Keratinocyte (primary cell): ENCODE results near the gene NHSL2. TPM values are rescaled to one million over a fixed set of nuclear protein-coding genes. Genes with fewer than 3 reads are reported as not detected.

ENCODE experiments used
- DNase-seq: peaks from one replicate; pipeline ENCODE4 v3.0.0-alpha.2; 2011; ENCODE audit warnings: low read depth, missing footprints, low spot score
- FAIRE-seq: peaks from 2 replicates; lab custom pipeline; 2011; peaks lifted over from hg19 to GRCh38; lab: Jason Lieb, UNC
- H2AFZ ChIP-seq: 2 replicates; pipeline ENCODE4 v1.6.0; 2012; ENCODE audit warnings: low read length, control low read depth, inconsistent platforms; ENCODE audit not compliant: control insufficient read depth
- H3K27ac ChIP-seq: 2 replicates; pipeline ENCODE4 v1.5.1; 2011; ENCODE audit warnings: low read length; ENCODE audit not compliant: control insufficient read depth, insufficient read depth
- H3K27me3 ChIP-seq: 3 replicates; pipeline ENCODE4 v1.6.0; 2011; ENCODE audit warnings: low read length; ENCODE audit not compliant: control insufficient read depth, insufficient read depth; ENCODE audit errors: extremely low read depth
- H3K36me3 ChIP-seq, 2 experiments: 2 replicates in 1 of 2; 3 replicates in 1 of 2; pipeline ENCODE4 v1.5.1; 2011; ENCODE audit warnings: low read length in 2 of 2, mild to moderate bottlenecking in 1 of 2; ENCODE audit not compliant: control insufficient read depth in 2 of 2, insufficient read depth in 2 of 2; ENCODE audit errors: extremely low read depth in 1 of 2
- H3K4me1 ChIP-seq: 3 replicates; pipeline ENCODE4 v1.5.1; 2011; ENCODE audit warnings: low read length; ENCODE audit not compliant: control insufficient read depth, insufficient read depth; ENCODE audit errors: extremely low read depth
- H3K4me2 ChIP-seq: 3 replicates; pipeline ENCODE4 v1.6.0; 2011; ENCODE audit warnings: low read depth, low read length; ENCODE audit not compliant: control insufficient read depth, insufficient read depth; ENCODE audit errors: extremely low read depth
- H3K4me3 ChIP-seq, 3 experiments: fragments of 200-600 bp in 1 of 3; sonication (generic) in 1 of 3; 2 replicates in 2 of 3; 3 replicates in 1 of 3; pipeline ENCODE4 v1.5.1; 2011 to 2016; ENCODE audit warnings: low read length in 3 of 3, mild to moderate bottlenecking in 3 of 3, control low read depth in 2 of 3, inconsistent platforms in 1 of 3, low read depth in 1 of 3, mixed read lengths in 1 of 3, mixed run types in 1 of 3, moderate library complexity in 1 of 3; ENCODE audit not compliant: control insufficient read depth in 2 of 3, insufficient read depth in 2 of 3; ENCODE audit errors: extremely low read depth in 1 of 3
- H3K79me2 ChIP-seq: 2 replicates; pipeline ENCODE4 v1.6.0; 2012; ENCODE audit warnings: low read length; ENCODE audit not compliant: control insufficient read depth, insufficient read depth
- H3K9ac ChIP-seq: 3 replicates; pipeline ENCODE4 v1.6.0; 2011; ENCODE audit warnings: low read length; ENCODE audit not compliant: control insufficient read depth, insufficient read depth; ENCODE audit errors: extremely low read depth
- H3K9me1 ChIP-seq: 3 replicates; pipeline ENCODE4 v1.6.0; 2011; ENCODE audit warnings: low read length; ENCODE audit not compliant: control insufficient read depth, insufficient read depth; ENCODE audit errors: extremely low read depth
- H3K9me3 ChIP-seq: 2 replicates; pipeline ENCODE4 v1.5.1; 2012; ENCODE audit warnings: low read depth, low read length; ENCODE audit not compliant: control insufficient read depth
- H4K20me1 ChIP-seq: 3 replicates; pipeline ENCODE4 v1.6.0; 2011; ENCODE audit warnings: low read length; ENCODE audit not compliant: control insufficient read depth, insufficient read depth; ENCODE audit errors: extremely low read depth
- EZH2 ChIP-seq: IDR thresholded peaks from one replicate; pipeline ENCODE4 v1.6.1; 2012; ENCODE audit warnings: inconsistent platforms, mild to moderate bottlenecking, low read length, moderate library complexity
- dilution Hi-C: fragments of 300-500 bp; cut with MboI; formaldehyde crosslinking; loops from one replicate; pipeline ENCODE4 v1.7.0; 2020; ENCODE audit warnings: low sequenced_read_pairs; ENCODE audit not compliant: extremely low pct_ligation_motif_present
- polyA plus RNA-seq, 5 experiments: library from polyadenylated mRNA; depleted of rRNA in 3 of 5; stranded (reverse) in 3 of 5; stranded (forward) in 1 of 5; unstranded in 1 of 5; fragments of >200 nt; gene quantifications; 1 replicate in 1 of 5; 2 replicates in 3 of 5; 3 replicates in 1 of 5; pipeline versions ENCODE4 v1.2.1 to v1.2.3, GENCODE V29; 2011 to 2012; ENCODE audit warnings: missing spikeins in 2 of 5, low read depth in 1 of 5, low replicate concordance in 1 of 5
- TF ChIP-seq, protein P1 (sequence below), 3 experiments: IDR thresholded peaks in 1 of 3; conservative IDR thresholded peaks in 1 of 3; optimal IDR thresholded peaks in 1 of 3; 2 replicates in 2 of 3; 3 replicates in 1 of 3; pipeline versions ENCODE3 to v1.5.1; 2011; ENCODE audit warnings: low read length in 3 of 3, mild to moderate bottlenecking in 3 of 3, moderate library complexity in 2 of 3, control low read depth in 1 of 3, inconsistent platforms in 1 of 3; ENCODE audit not compliant: insufficient read depth in 2 of 3; ENCODE audit errors: extremely low read depth in 1 of 3

Gene NHSL2
- polyA plus RNA-seq, 1 donor (not counting 4 experiments of a cell fraction or from before 2014, with no cell fraction given) = 0.04 TPM

DNA sequence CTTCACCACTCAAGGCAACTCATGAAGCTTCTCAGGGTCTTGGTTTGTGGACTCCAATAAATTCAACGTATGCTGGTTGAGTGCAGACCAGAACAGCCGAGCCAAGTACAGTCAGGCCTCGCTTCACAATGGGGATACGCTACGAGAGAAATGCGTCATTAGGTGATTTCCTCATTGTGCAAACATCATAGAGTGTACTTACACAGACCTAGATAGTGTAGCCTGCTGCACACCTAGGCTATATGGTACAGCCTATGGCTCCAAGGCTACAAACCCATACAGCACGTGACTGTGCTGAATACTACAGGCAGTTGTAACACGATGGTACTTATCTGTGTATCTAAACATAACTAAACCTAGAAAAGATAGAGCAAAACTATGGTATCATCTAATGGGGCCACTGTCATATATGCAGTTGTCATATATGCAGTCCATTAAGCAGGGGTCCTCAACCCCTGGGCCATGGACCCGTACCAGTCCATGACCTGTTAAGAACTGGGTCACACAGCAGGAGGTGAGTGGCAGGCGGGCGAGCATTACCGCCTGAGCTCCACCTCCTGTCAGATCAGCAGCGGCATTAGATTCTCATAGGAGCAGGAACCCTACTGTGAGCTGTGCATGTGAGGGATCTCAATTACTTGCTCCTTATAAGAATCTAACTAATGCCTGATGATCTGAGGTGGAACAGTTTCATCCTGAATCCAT, 189.6 kb downstream of the NHSL2 start:
- Histone ChIP-seq H3K27me3 (peaks cover 14% of the 10 kb centered on the region), H3K9me1 (no peaks in the 10 kb centered on the region), H3K9me3 (no peaks in the 10 kb centered on the region), H4K20me1 (no peaks in the 10 kb centered on the region), H3K27ac (no peak overlapping the region), H2AFZ (no peak overlapping the region), H3K4me3 (no peak overlapping the region), H3K36me3 (no peaks in the 10 kb centered on the region), H3K4me1 (no peaks in the 10 kb centered on the region), H3K9ac (no peak overlapping the region), H3K79me2 (no peaks in the 10 kb centered on the region), H3K4me2 (no peak overlapping the region)
- DNase-seq (no peak), FAIRE-seq (no peak)
- TF ChIP-seq, protein P1, sequence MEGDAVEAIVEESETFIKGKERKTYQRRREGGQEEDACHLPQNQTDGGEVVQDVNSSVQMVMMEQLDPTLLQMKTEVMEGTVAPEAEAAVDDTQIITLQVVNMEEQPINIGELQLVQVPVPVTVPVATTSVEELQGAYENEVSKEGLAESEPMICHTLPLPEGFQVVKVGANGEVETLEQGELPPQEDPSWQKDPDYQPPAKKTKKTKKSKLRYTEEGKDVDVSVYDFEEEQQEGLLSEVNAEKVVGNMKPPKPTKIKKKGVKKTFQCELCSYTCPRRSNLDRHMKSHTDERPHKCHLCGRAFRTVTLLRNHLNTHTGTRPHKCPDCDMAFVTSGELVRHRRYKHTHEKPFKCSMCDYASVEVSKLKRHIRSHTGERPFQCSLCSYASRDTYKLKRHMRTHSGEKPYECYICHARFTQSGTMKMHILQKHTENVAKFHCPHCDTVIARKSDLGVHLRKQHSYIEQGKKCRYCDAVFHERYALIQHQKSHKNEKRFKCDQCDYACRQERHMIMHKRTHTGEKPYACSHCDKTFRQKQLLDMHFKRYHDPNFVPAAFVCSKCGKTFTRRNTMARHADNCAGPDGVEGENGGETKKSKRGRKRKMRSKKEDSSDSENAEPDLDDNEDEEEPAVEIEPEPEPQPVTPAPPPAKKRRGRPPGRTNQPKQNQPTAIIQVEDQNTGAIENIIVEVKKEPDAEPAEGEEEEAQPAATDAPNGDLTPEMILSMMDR (optimal IDR thresholded peaks at IDR 0.05 in 1 of 3, IDR thresholded peaks at IDR 0.05 in 1 of 3, conservative IDR thresholded peaks at IDR 0.05 in 1 of 3; ENCODE audit: extremely low read depth in 1 of 3, insufficient read depth in 2 of 3, low read length in 3 of 3) = no peak
- TF ChIP-seq EZH2 = no peak
- dilution Hi-C loops = no loop called here

DNA sequence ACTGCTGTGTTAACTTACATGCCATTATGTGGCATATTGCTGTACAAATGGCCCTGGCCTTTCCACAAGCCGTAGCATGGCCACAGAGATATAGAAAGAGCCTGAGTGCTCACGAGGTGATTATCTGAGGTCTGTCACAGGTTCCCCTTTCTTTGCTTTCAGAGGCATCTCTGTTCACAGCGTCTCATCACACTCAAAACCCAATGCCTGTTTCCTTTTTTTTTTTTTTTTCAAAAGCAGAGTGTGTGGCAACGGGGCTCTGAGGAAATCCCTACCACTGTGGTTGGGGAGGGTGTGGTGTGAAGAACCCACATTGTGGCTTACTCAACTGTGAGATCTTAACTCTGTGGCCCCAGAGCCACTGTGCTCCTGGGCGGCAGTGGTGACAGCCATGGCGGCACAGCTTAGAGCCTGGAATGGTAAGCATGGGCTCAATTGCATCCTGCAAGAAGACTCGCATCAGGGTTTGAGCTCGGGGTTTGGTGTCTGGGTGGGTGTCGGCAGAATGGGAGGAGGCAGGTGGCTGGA, 190.2 kb downstream of the NHSL2 start:
- H4K20me1 ChIP-seq = no peaks in the 10 kb centered on the region
- H3K79me2 ChIP-seq = no peaks in the 10 kb centered on the region
- H3K9me3 ChIP-seq = no peaks in the 10 kb centered on the region
- no peak overlapping the region for H3K9ac ChIP-seq
- no peak overlapping the region for H2AFZ ChIP-seq
- H3K9me1 ChIP-seq = no peaks in the 10 kb centered on the region
- H3K36me3 ChIP-seq = no peaks in the 10 kb centered on the region
- dilution Hi-C loops = no loop called here
- peaks cover 9% of the 10 kb centered on the region for H3K27me3 ChIP-seq
- no peak overlapping the region for H3K4me2 ChIP-seq
- TF ChIP-seq EZH2 = no peak
- TF ChIP-seq, protein P1 (optimal IDR thresholded peaks at IDR 0.05 in 1 of 3, IDR thresholded peaks at IDR 0.05 in 1 of 3, conservative IDR thresholded peaks at IDR 0.05 in 1 of 3; ENCODE audit: extremely low read depth in 1 of 3, insufficient read depth in 2 of 3, low read length in 3 of 3) = no peak
- DNase-seq = no peak
- H3K4me1 ChIP-seq = no peaks in the 10 kb centered on the region
- H3K4me3 ChIP-seq = no peak overlapping the region
- FAIRE-seq = no peak
- no peak overlapping the region for H3K27ac ChIP-seq
